Activated naive CD4-positive, alpha-beta T cell treated with anti-CD3 and anti-CD28 coated beads, Interleukin-2, amount 50 U/mL, for 24 hours (primary cell): ENCODE measurements around the gene CCDC73.

Experiments used
- H3K27ac Mint-ChIP-seq: one replicate; pipeline ENCODE4 v1.8.0; 2021; ENCODE audit warnings: mild to moderate bottlenecking, mixed read lengths
- H3K27me3 Mint-ChIP-seq: one replicate; pipeline ENCODE4 v1.8.0; 2021; ENCODE audit warnings: mixed read lengths
- H3K36me3 Mint-ChIP-seq: one replicate; pipeline ENCODE4 v1.8.0; 2021; ENCODE audit warnings: mixed read lengths
- H3K4me1 Mint-ChIP-seq: one replicate; pipeline ENCODE4 v1.8.0; 2021; ENCODE audit warnings: mixed read lengths
- H3K4me3 Mint-ChIP-seq: one replicate; pipeline ENCODE4 v1.8.0; 2021; ENCODE audit warnings: mild to moderate bottlenecking, mixed read lengths
- H3K9me3 Mint-ChIP-seq: one replicate; pipeline ENCODE4 v1.8.0; 2021; ENCODE audit warnings: mixed read lengths

The CCDC73 gene

GRCh38 chr11:32567154-32567553, 227.3 kb downstream of the CCDC73 start:
- H3K9me3 Mint-ChIP-seq, result no peaks in the 10 kb centered on the region
- H3K27ac Mint-ChIP-seq, result no peak overlapping the region
- H3K4me3 Mint-ChIP-seq, result no peak overlapping the region

GRCh38 chr11:32566517-32566916, 227.9 kb downstream of the CCDC73 start:
- no peak overlapping the region for H3K4me3 Mint-ChIP-seq
- H3K4me1 Mint-ChIP-seq, result peaks cover 13% of the 10 kb centered on the region
- no peaks in the 10 kb centered on the region for H3K9me3 Mint-ChIP-seq
- no peak overlapping the region for H3K27ac Mint-ChIP-seq
- no peaks in the 10 kb centered on the region for H3K27me3 Mint-ChIP-seq
- H3K36me3 Mint-ChIP-seq, result no peaks in the 10 kb centered on the region

More at GRCh38 chr11:32567154-32567553, 227.3 kb downstream of the CCDC73 start:
- Mint-ChIP-seq H3K36me3 (no peaks in the 10 kb centered on the region), H3K4me1 (peaks cover 15% of the 10 kb centered on the region), H3K27me3 (no peaks in the 10 kb centered on the region)

- peaks cover 10% of the 10 kb centered on the region for H3K4me1 Mint-ChIP-seq
- no peaks in the 10 kb centered on the region for H3K36me3 Mint-ChIP-seq
Observed at GRCh38 chr11:32563600-32563959, 230.9 kb downstream of the CCDC73 start.

GRCh38 chr11:32562839-32563599, 231.4 kb downstream of the CCDC73 start:
- H3K27me3 Mint-ChIP-seq, result no peaks in the 10 kb centered on the region
- no peaks in the 10 kb centered on the region for H3K36me3 Mint-ChIP-seq
- H3K9me3 Mint-ChIP-seq, result no peaks in the 10 kb centered on the region
- no peak overlapping the region for H3K4me3 Mint-ChIP-seq
- peaks cover 10% of the 10 kb centered on the region for H3K4me1 Mint-ChIP-seq
- H3K27ac Mint-ChIP-seq, result no peak overlapping the region

More at GRCh38 chr11:32563600-32563959, 230.9 kb downstream of the CCDC73 start:
- no peaks in the 10 kb centered on the region for H3K27me3 Mint-ChIP-seq
- no peak overlapping the region for H3K27ac Mint-ChIP-seq
- no peak overlapping the region for H3K4me3 Mint-ChIP-seq
- no peaks in the 10 kb centered on the region for H3K9me3 Mint-ChIP-seq

- Mint-ChIP-seq H3K9me3 (no peaks in the 10 kb centered on the region), H3K27me3 (no peaks in the 10 kb centered on the region), H3K4me3 (no peak overlapping the region), H3K36me3 (no peaks in the 10 kb centered on the region), H3K4me1 (peaks cover 5% of the 10 kb centered on the region), H3K27ac (no peak overlapping the region)
Observed at GRCh38 chr11:32561835-32562234, 232.6 kb downstream of the CCDC73 start.

DNA sequence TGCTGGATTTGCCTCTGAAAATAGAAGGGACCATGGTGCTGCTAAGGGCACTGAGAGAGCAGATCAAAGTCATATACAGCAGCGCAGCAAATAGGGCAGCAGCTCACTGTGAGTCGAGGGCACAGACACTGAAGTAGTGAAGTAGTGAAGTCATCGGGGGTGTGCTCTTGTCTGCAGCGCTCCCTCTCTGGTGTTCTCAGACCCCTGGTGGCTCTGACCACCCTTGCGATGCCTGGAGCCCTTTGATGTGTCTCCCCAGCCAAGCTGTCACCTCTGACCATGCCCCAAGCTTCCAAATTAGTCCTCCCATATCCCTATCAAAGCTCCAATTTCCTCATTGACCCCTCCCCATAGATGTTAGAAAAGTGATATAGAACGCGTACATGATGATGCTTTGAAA, 238.6 kb downstream of the CCDC73 start:
- H3K4me1 Mint-ChIP-seq, result no peaks in the 10 kb centered on the region

GRCh38 chr11:32555091-32555490, 239.4 kb downstream of the CCDC73 start:
- Mint-ChIP-seq H3K27ac (no peak overlapping the region), H3K27me3 (no peaks in the 10 kb centered on the region), H3K9me3 (no peaks in the 10 kb centered on the region), H3K36me3 (no peaks in the 10 kb centered on the region), H3K4me3 (no peak overlapping the region), H3K4me1 (no peaks in the 10 kb centered on the region)

More for the DNA sequence above, 238.6 kb downstream of the CCDC73 start:
- H3K36me3 Mint-ChIP-seq, result no peaks in the 10 kb centered on the region
- no peak overlapping the region for H3K27ac Mint-ChIP-seq
- H3K27me3 Mint-ChIP-seq, result no peaks in the 10 kb centered on the region
- no peak overlapping the region for H3K4me3 Mint-ChIP-seq
- H3K9me3 Mint-ChIP-seq, result no peaks in the 10 kb centered on the region
